ENCODE results near the gene APC2.

Gene APC2

GRCh38 chr19:1427221-1427920 is 22.6 kb upstream of the APC2 start:
- no peak for TF ChIP-seq CTCF (conservative IDR thresholded peaks at IDR 0.05; ENCODE audit: low read length)
- DNase-seq (ENCODE audit: low read depth), result no peak
- H3K4me3 ChIP-seq (ENCODE audit: low read length), result no peak overlapping the region

GRCh38 chr19:1428738-1429391 is 21.1 kb upstream of the APC2 start:
- DNase-seq (ENCODE audit: low read depth), result no peak
- TF ChIP-seq CTCF (conservative IDR thresholded peaks at IDR 0.05; ENCODE audit: low read length), result no peak
- H3K4me3 ChIP-seq (ENCODE audit: low read length), result no peak overlapping the region

DNA sequence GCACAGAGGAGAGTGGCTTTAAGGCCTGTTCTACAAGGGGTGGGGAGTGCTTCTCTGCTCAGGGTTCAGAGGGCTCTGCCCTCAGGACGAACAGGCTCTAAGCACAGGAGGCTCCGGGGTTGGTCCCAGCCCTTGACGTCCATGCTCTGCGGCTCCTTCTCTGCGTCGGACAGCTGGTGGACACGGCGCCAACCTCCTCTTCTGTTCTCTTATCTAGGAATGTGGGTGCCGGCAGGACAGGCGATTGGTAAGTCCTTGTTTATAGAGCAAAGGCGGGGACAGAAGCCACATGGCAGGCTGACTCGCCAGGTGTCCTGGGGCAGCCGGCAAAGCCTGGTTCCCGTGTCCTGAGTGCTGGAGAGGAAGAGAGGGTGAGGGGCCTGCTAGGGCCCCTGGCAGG is 20.2 kb upstream of the APC2 start:
- no peak for TF ChIP-seq CTCF (conservative IDR thresholded peaks at IDR 0.05; ENCODE audit: low read length)
- no peak for DNase-seq (ENCODE audit: low read depth)
- H3K4me3 ChIP-seq (ENCODE audit: low read length), result no peak overlapping the region

GRCh38 chr19:1430246-1430645 is 19.7 kb upstream of the APC2 start:
- no peak for TF ChIP-seq CTCF (conservative IDR thresholded peaks at IDR 0.05; ENCODE audit: low read length)
- no peak overlapping the region for H3K4me3 ChIP-seq (ENCODE audit: low read length)
- no peak for DNase-seq (ENCODE audit: low read depth)

GRCh38 chr19:1431759-1432506 is 18.0 kb upstream of the APC2 start:
- no peak for DNase-seq (ENCODE audit: low read depth)
- TF ChIP-seq CTCF (conservative IDR thresholded peaks at IDR 0.05; ENCODE audit: low read length), result no peak
- H3K4me3 ChIP-seq (ENCODE audit: low read length), result no peak overlapping the region

- no peak overlapping the region for H3K4me3 ChIP-seq (ENCODE audit: low read length)
- DNase-seq (ENCODE audit: low read depth), result no peak
- no peak for TF ChIP-seq CTCF (conservative IDR thresholded peaks at IDR 0.05; ENCODE audit: low read length)
These were observed 17.4 kb upstream of the APC2 start for GRCh38 chr19:1432507-1432887.

All from AG10803 (cell line).